Measurements from ENCODE around the gene ARHGAP25. TPM values are rescaled to one million over a fixed set of nuclear protein-coding genes. Genes with fewer than 3 reads are reported as not detected.

Gene ARHGAP25
- total RNA-seq = 1.1 and 3.7 TPM in 2 replicates

GRCh38 chr2:68734688-68735525 lies at the start of gene ARHGAP25:
TSS of gene ARHGAP25 (plus strand) at chr2:68734811. CDS start at chr2:68735200, 389 bp downstream.

GRCh38 chr2:68871159-68871764 lies 136.7 kb downstream of the ARHGAP25 start, which contains the start of gene BMP10:
TSS of gene BMP10 (minus strand) at chr2:68871397. CDS start at chr2:68871358, 39 bp downstream.

Other genes starting within 250 kb of the ARHGAP25 start
- gene PROKR1, start 91.2 kb upstream of the ARHGAP25 start, total RNA-seq = not detected in 2 replicates
- gene BMP10, start 136.6 kb downstream of the ARHGAP25 start, total RNA-seq = not detected in 2 replicates
- gene GKN2, start 218.1 kb downstream of the ARHGAP25 start, total RNA-seq = not detected in 2 replicates
- not detected in 2 replicates for gene GKN1, start 239.8 kb downstream of the ARHGAP25 start, total RNA-seq

Measured in uterine smooth muscle cell (primary cell).